Stimulated activated CD4-positive, alpha-beta T cell treated with anti-CD3 and anti-CD28 coated beads, Interleukin-4, amount 100 ng/mL, for 1 hour (primary cell): Measurements from ENCODE around the gene CLCN5.
"Not testable (repeated sequence)": the region's sequence is repeated elsewhere in the genome, so short reads cannot be mapped to it uniquely, and the experiment has no call there.

Experiments used
- DNase-seq: peaks from one replicate; pipeline ENCODE4 v3.0.0-alpha.2; 2020

The CLCN5 gene

GRCh38 chrX:50000937-50001542 lies 78.6 kb downstream of the CLCN5 start:
- DNase-seq, result no peak

GRCh38 chrX:50002067-50002714 lies 79.8 kb downstream of the CLCN5 start:
- DNase-seq, result no peak

- no peak for DNase-seq
Measured at GRCh38 chrX:50003467-50003866, 81.1 kb downstream of the CLCN5 start.

GRCh38 chrX:50003927-50004326 lies 81.5 kb downstream of the CLCN5 start:
- DNase-seq, result no peak

DNA sequence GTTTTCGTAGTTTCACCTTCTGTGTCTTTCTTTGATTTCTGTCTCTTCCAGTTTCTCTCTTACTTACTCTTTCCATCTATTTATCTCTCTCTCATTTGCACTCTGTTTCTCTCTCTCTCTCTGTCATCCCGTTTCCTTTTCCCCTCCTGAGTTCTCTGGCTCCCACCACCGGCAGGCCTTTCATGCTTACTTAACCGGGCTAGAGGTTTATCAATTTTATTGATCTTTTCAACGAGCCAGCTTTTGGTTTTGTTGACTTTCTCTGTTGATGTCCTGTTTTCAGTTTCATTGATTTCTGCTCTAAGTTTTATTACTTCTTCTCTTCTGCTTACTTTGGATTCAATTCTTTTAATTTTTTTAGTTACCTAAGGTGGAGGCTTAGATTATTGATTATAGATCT lies 103.2 kb downstream of the CLCN5 start:
- not testable (repeated sequence) for DNase-seq

- DNase-seq, result no peak
Measured at GRCh38 chrX:50035126-50035525, 112.7 kb downstream of the CLCN5 start.

- DNase-seq, result no peak
Measured at GRCh38 chrX:50036426-50036825, 114.0 kb downstream of the CLCN5 start.

DNA sequence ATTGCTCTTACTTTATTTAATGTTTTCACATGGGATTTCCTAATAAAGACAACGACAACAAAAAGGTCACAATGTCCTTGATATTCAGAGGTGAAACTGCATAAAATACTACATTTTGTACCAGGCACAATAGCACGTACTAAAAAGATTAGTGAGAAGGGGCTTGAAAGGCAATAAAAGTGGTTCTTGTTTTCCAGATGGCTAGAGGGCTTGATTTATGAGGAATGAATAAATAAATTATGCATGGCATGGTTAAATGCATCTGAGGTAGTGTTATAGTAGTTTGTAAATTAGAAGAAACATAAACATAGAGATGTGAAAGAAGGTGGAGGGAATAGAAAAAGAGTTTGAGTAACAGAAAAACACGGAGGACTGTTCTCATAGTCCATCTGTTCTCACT lies 123.4 kb downstream of the CLCN5 start:
- DNase-seq, result no peak

GRCh38 chrX:50049228-50049627 lies 126.8 kb downstream of the CLCN5 start:
- DNase-seq, result no peak

DNA sequence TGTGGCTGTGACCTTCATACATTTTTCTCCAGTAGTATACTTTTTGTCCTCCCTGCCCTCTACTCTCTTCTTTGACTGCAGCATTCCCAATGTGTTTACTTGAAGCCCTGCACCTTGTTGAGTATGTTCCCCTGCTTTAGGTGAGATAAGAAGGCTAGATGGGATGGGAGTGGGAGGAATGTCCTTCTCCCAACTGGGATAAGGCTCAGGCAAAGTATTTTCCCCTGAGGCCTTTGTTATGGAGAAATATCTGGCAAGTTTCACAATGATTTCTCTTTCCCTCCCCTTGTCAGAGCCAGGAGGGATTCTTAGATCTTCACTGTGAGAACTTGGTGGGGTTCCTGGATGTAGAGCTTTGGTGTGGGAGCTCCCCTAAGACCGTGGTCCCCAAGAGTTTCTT lies 131.8 kb downstream of the CLCN5 start:
- DNase-seq, result no peak

GRCh38 chrX:50066318-50066937 lies 144.0 kb downstream of the CLCN5 start:
- DNase-seq, result no peak

DNA sequence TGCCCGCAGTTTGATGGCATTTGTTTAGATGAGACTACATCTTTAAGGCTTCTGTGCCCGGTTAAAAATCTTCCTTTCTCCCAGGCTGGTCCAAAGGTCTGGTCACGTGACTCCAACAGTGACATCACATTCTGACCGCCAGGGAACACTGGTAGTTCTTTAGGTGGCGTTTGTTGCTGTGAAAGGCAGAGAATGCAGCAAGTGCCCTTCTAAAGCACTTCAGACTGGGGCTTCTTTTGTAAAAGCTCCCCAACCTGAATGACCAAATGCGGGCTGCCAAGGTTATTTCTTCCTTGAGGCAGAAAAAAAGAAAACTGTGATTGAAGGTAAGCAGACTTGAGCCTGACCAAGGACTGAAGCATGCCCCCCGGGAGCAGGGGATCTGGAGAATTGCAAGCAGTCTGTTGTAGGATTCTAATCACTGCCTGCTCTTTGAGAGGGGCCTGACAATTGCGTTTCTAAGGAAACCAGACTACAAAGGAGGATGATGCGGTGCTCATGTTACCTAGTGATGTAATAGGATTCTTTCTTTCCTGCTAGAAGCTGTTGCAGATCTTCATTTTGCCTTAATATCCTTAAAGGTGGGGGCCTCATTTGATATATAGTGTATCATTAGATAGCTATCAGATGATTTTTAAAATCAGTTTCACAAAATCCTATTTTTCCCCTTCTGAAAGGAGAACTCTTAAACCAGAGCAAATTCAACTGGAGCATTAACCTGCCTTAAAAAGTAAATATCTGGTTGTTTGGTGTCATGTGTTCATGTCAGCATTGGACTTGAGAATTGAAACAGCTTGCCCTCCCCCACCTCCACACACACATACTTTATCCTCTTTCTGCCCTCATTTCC lies 145.3 kb downstream of the CLCN5 start:
- DNase-seq, result no peak

- no peak for DNase-seq
Measured at GRCh38 chrX:50068285-50068563, 145.8 kb downstream of the CLCN5 start.

DNA sequence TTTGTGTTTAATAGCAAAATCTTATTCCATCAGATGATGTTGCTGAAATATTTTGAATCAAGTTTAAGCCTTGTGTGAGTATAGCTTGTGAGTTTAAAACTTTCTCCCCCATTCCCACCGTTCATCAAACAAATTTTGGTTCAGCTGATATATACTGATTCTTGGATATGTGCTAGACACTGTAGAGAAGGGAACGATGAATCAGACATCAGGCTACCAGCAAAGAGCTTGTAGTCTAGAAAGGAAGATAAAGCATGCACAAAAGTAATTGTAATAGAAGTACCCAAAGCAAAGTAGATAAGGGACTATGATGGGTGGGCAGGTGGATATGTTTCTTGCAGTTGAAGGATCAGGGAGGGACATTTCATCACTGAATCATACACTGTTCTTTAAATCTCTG lies 146.5 kb downstream of the CLCN5 start:
- DNase-seq, result no peak

DNA sequence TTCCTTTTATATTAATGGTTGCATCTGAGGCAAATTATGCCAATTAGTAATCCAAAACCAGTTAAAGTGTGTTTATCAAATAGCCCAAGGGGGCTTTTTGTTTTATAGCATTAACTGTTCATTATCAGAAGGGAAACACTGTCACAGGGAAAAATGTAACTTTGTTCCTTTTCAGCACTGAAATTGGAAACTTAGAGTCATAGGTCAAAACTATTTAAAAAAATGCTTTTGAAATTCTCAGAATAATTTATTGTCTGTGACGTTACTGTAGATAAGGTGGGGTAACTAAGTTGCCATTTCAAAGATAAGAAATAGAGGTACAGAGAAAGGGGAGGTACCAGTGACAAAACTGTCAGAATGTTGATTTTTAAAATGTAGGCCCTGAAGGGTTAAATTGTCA lies 149.1 kb downstream of the CLCN5 start:
- DNase-seq, result no peak

DNA sequence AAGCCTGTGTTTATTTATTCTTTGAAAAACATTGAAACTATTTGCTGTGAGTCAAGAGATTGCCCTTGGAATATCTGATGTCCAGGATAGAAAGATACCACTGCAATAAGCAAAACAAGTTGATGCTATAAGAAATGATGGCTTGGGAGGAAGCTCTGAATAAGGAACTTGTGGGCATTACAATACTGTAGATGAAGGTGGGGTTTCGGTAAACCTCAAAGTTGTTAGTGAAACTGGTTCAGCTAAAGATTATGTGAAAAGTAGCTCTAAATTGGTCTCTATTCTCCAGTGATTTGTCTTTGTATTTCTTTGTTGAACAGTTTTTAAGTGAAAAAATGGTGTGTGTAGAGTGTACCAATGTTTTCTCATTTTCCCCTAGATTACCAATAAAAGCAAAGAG lies 149.7 kb downstream of the CLCN5 start:
- DNase-seq, result no peak

- DNase-seq, result no peak
Measured at GRCh38 chrX:50073601-50074000, 151.2 kb downstream of the CLCN5 start.

GRCh38 chrX:50075630-50076339 lies 153.4 kb downstream of the CLCN5 start:
- no peak for DNase-seq

DNA sequence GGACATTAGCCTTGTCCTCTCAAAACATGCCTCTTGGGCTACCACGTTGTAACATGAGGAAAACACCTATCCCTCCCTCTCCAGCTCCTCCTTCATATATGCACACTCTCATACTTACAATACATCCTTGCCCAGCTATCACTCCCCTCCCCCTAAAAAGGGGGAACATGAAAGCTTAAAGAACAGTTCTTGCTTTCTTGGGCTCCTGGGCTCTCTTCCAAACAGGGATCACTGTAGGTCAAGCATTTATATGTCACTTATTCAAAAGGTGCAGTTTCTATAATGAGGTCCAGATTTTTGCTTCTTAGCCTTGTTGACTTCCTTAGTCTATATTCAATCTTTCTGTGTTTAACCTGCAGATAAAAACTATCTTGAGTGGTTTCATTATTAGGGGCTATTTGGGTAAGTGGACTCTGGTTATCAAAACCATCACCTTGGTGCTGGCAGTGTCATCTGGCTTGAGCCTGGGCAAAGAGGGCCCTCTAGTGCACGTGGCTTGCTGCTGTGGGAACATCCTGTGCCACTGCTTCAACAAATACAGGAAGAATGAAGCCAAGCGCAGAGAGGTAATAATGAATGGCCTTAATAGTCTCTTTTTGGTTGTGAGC lies 159.0 kb downstream of the CLCN5 start:
- DNase-seq, result no peak

GRCh38 chrX:50082741-50083140 lies 160.3 kb downstream of the CLCN5 start:
- DNase-seq, result no peak

DNA sequence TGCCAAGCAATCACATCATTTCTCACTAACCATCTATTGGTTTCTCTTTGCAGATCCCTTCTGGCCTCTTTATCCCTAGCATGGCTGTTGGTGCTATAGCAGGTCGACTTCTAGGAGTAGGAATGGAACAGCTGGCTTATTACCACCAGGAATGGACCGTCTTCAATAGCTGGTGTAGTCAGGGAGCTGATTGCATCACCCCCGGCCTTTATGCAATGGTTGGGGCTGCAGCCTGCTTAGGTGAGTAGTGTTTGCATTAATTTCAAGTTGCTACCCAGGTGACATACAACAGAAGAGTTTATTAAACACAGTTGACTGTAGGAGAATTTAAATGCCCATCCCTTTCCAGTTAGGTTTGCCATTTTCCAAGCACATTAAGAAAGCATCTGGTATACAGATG lies 166.2 kb downstream of the CLCN5 start:
- no peak for DNase-seq

DNA sequence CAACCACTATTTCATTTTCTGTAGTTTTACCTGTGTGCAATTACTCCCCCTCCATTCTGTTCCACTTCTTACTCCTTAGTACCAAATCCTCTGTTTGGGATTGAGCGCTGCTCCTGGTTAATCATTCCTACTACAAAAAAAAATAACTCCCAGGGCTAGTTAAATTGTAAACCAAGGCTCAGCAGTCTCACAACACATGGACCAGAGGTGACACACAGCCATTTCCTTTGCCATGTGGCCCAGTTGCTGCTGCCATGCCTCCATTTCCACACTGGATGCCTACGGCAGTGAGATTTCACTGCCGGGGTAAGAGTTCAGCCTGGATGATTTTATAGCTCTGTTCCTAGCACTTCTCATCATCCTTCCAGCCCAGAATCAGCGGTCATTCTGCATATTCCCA lies 171.2 kb downstream of the CLCN5 start:
- no peak for DNase-seq

DNA sequence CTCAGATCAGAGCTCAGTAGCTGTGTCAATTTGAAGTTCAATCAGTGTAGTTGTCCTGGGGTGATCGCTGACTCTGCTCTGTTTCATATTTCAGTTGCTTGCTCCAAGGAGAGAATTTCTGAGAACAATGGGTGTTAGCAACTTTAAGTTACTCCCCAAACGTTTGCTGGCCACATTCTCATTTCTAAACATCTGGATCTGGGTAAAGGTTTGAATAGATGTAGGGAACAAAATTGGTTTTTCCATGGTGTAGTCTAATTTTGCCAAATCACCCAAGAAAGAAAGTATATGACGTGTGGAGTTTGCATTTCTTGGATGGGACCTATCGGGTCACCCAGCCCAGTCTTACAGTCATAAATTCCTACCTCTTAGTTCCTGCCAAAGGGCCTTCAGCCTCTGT lies 174.7 kb downstream of the CLCN5 start:
- no peak for DNase-seq
